ENCODE results near the gene PRSS33. TPM values are rescaled to one million over a fixed set of nuclear protein-coding genes. Genes with fewer than 3 reads are reported as not detected.

PRSS33 gene
- total RNA-seq, 1 donor = not detected

GRCh38 chr16:2810651-2811050 lies 23.3 kb upstream of the PRSS33 start:
- no peak for TF ChIP-seq CTCF (IDR thresholded peaks at IDR 0.05; ENCODE audit: insufficient read depth, low read depth, low read length)
- no peak for DNase-seq (ENCODE audit: low read depth)
- H3K4me3 ChIP-seq (ENCODE audit: low read depth, low read length) = no peak overlapping the region

DNA sequence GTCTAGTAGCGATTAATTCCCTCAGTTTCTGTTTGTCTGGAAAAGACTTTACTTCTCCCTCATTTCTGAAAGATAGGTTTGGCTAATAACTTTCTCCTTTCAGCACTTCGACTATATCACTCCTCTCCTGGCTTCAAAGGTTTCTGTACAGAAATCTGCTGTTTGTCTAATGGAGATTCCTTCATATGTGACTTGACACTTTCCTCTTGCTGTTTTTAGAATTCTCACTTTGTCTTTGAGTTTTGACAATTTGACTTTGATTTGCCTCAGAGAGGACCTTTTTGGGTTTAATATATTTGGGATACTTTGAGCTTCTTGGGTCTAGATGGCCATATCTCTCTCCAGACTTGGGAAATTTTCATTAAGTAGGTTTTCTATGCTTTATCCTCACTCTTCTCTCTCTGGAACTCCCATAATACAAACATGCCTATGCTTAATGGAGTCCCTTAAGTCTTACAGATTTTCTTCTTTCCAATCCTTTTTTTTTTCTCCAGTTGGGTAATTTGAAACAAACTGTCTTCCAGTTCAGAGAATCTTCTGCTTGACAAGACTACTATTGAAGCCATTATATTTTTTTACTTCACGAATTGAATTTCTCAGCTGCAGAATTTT lies 21.9 kb upstream of the PRSS33 start:
- no peak overlapping the region for H3K4me3 ChIP-seq (ENCODE audit: low read depth, low read length)

GRCh38 chr16:2808181-2808580 lies 20.8 kb upstream of the PRSS33 start:
- H3K4me3 ChIP-seq (ENCODE audit: low read depth, low read length) = no peak overlapping the region
- no peak for TF ChIP-seq CTCF (IDR thresholded peaks at IDR 0.05; ENCODE audit: insufficient read depth, low read depth, low read length)
- DNase-seq (ENCODE audit: low read depth) = no peak

More for the DNA sequence above, 21.9 kb upstream of the PRSS33 start:
- no peak for DNase-seq (ENCODE audit: low read depth)
- no peak for TF ChIP-seq CTCF (IDR thresholded peaks at IDR 0.05; ENCODE audit: insufficient read depth, low read depth, low read length)

DNA sequence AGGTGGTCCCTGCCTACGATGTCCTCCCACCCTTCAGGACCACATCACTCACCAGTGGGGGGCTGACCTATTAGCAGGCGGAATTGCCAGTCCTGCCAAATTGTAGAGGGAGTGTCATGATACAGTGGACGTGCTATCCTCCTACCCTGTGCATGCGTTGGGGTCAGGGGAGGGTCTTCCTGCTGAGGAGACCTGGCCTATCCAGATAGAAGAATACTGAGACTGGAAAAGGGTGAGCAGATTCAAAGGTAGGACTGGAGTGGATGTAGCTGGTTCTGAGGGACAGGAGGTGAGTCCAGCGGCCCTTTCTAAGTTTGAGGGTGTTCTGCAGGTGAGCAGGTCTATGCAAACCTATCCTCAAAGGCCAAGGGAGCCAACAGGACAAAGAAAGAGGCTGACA lies 18.9 kb upstream of the PRSS33 start:
- TF ChIP-seq CTCF (IDR thresholded peaks at IDR 0.05; ENCODE audit: insufficient read depth, low read depth, low read length) = no peak
- DNase-seq (ENCODE audit: low read depth) = no peak
- no peak overlapping the region for H3K4me3 ChIP-seq (ENCODE audit: low read depth, low read length)

DNA sequence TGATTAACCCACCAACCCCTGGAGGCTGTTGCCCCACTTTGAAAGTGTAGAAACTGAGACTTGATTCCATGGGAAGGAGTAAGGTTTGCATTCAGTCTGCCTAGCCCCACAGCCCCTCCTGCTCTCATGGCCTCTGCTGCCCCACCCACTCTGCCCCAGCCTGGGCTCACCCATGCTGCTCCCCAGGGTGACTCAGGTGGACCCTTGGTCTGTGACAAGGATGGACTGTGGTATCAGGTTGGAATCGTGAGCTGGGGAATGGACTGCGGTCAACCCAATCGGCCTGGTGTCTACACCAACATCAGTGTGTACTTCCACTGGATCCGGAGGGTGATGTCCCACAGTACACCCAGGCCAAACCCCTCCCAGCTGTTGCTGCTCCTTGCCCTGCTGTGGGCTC lies 17.4 kb upstream of the PRSS33 start:
- TF ChIP-seq CTCF (IDR thresholded peaks at IDR 0.05; ENCODE audit: insufficient read depth, low read depth, low read length) = no peak
- H3K4me3 ChIP-seq (ENCODE audit: low read depth, low read length) = no peak overlapping the region
- no peak for DNase-seq (ENCODE audit: low read depth)

GRCh38 chr16:2803545-2804195 lies 16.3 kb upstream of the PRSS33 start:
- H3K4me3 ChIP-seq (ENCODE audit: low read depth, low read length) = no peak overlapping the region
- no peak for TF ChIP-seq CTCF (IDR thresholded peaks at IDR 0.05; ENCODE audit: insufficient read depth, low read depth, low read length)
- DNase-seq (ENCODE audit: low read depth) = no peak

DNA sequence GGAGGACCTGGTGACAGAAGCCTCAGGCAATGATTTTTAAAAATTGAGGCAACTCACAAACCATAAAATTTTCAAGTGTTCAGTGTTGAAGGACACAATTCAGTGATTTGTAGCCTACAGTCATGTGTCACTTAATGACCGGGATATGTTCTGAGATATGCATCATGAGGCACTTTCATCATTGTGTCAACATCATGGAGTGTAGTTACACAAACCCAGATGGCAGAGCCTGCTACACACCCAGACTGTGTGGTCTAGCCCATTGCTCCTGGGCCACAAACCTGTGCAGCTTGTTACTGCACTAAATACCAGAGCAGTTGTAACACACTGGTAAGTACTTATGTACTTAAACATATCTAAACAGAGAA lies 12.5 kb upstream of the PRSS33 start:
- no peak for TF ChIP-seq CTCF (IDR thresholded peaks at IDR 0.05; ENCODE audit: insufficient read depth, low read depth, low read length)
- H3K4me3 ChIP-seq (ENCODE audit: low read depth, low read length) = no peak overlapping the region
- peak; percentile 78 for DNase-seq (ENCODE audit: low read depth)
